Motor neuron (in vitro differentiated cells): ENCODE measurements around the gene ELP1. TPM values are rescaled to one million over a fixed set of nuclear protein-coding genes. Genes with fewer than 3 reads are reported as not detected.
"Not testable (repeated sequence)": the region's sequence is repeated elsewhere in the genome, so short reads cannot be mapped to it uniquely, and the experiment has no call there.

Source experiments
- ATAC-seq, 8 experiments: fragments of 200-7000 bp; cut with Tn5 transposase; replicated peaks in 6 of 8; 2 replicates each; pipeline ENCODE4 v1.8.0; 2021; ENCODE audit warnings: mild to moderate bottlenecking in 8 of 8, moderate library complexity in 8 of 8
- H3K27ac ChIP-seq, 2 donors: fragments of 250-450 bp; sonication (Bioruptor Pico); 2 replicates each; pipeline ENCODE4 v1.9.0; 2021; ENCODE audit warnings: antibody characterized with exemption in 2 of 2, mild to moderate bottlenecking in 2 of 2, moderate library complexity in 1 of 2
- H3K4me1 ChIP-seq, 2 donors: fragments of 250-450 bp; sonication (Bioruptor Pico); replicated peaks in 1 of 2; 2 replicates each; pipeline ENCODE4 v1.6.1; 2021; ENCODE audit warnings: antibody characterized with exemption in 2 of 2, mild to moderate bottlenecking in 2 of 2, moderate library complexity in 1 of 2
- H3K4me3 ChIP-seq, 5 donors: fragments of 250-450 bp; sonication (Bioruptor Pico); 2 replicates each; pipeline ENCODE4 v1.9.0; 2021; ENCODE audit warnings: antibody characterized with exemption in 5 of 5, mild to moderate bottlenecking in 5 of 5, moderate library complexity in 4 of 5
- WGBS, 10 experiments: fragments of 450-650 bp; shearing (Covaris generic); methylation state at CpG; one replicate each; pipeline ENCODE4 v1.0.0; 2022; 5-methylcytosine and 5-hydroxymethylcytosine counted together
- in situ Hi-C, 9 experiments: fragments of 400-800 bp; cut with MboI; loops; one replicate each; pipeline ENCODE4 v1.15.0; 2021; ENCODE audit warnings: low sequenced_read_pairs in 9 of 9, low pct_unique_long_range_greater_than_20kb in 2 of 9; ENCODE audit not compliant: unreplicated experiment in 9 of 9
- total RNA-seq, 8 experiments: library from RNA; unstranded; fragments of 300-600 nt; gene quantifications; 2 replicates each; pipeline versions ENCODE4 v1.2.3 to v1.2.4, GENCODE V29; 2022

Gene ELP1
- total RNA-seq, 8 experiments from 2014 or later, result 22.8 to 50.4 (median 36.2) TPM

- no peaks in the 10 kb centered on the region for H3K4me1 ChIP-seq
- WGBS, 10 experiments, result 73 to 100% (median 90%) methylated on average over 1 to 3 of the region's 3 CpGs; no CpG with 5 or more reads in 6 of the 10 experiments
- in situ Hi-C loops, result loop anchor here in 1 of 9 experiments (25.0 kb wide), 1 partner anchor 92 kb away; no protein-coding TSS in a partner anchor
- no peak overlapping the region for H3K27ac ChIP-seq
- ATAC-seq, result no peak
- H3K4me3 ChIP-seq, result no peak overlapping the region
Observed at GRCh38 chr9:108854094-108854493, 79.8 kb downstream of the ELP1 start.

- no peak for ATAC-seq
- H3K4me1 ChIP-seq, result no peaks in the 10 kb centered on the region
- H3K4me3 ChIP-seq, result no peak overlapping the region
- H3K27ac ChIP-seq, result no peak overlapping the region
- 8 to 25% (median 23%) methylated on average over 1 of the region's 1 CpG; no CpG with 5 or more reads in 6 of the 10 experiments for WGBS, 10 experiments
- in situ Hi-C loops, result loop anchor here in 1 of 9 experiments (25.0 kb wide), 1 partner anchor 90 kb away; no protein-coding TSS in a partner anchor
Observed at GRCh38 chr9:108852079-108852478, 81.8 kb downstream of the ELP1 start.

DNA sequence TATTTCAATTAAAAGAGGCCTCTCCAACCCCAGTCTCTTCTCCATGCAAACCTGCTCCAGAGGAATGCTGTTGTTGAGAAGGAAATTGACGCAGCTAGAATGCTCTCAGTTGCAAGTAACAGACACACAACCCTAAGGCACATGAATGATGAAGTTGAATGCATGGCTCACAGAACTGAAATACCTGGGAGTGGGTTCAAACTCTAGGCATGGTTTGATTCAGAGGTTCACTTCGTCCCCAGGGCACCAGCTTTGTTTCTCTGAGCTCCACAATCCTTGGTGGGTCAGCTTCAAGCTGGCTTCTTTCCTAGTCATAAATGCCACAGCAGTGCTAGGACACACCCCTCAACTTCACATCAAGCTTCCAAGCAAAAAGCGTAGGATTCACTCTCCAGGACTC is 82.8 kb downstream of the ELP1 start:
- ATAC-seq, result no peak
- no peaks in the 10 kb centered on the region for H3K4me1 ChIP-seq
- in situ Hi-C loops, result loop anchor here in 1 of 9 experiments (25.0 kb wide), 1 partner anchor 89 kb away; no protein-coding TSS in a partner anchor
- no peak overlapping the region for H3K4me3 ChIP-seq
- H3K27ac ChIP-seq, result no peak overlapping the region
- WGBS, 10 experiments, result 52 to 100% (median 80%) methylated on average over 1 to 2 of the region's 3 CpGs; no CpG with 5 or more reads in 3 of the 10 experiments

DNA sequence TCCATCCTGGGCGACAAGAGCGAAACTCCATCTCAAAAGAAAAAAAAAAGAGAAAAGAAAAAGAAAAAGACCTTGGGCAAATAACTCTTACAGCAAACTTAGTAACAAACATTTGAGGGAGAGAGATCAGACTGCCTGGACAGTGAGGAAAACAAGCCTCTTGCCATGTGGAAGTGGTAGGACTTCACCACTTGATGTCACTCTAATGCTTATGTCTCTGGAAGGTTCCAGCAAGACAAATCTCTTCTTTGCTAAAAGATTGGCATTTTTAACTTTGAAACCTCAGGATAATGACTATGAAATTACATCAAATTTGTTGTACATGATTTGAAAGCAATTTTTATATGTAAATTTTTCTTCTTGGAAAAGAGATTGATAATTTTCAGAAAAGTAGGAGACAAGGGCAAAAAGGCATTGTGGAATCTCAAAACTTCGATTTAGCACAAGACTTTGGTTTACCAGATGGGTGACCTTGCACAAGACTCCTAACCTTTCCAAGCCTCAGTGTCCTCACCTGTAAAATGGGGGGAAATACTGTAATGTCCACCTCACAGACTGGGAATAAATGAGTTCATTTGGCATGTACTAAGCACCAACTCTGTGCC is 83.5 kb downstream of the ELP1 start:
- H3K4me3 ChIP-seq, result no peak overlapping the region
- in situ Hi-C loops, result loop anchor here in 1 of 9 experiments (25.0 kb wide), 1 partner anchor 88 kb away; no protein-coding TSS in a partner anchor
- ATAC-seq, result peak in 2 of 8 experiments; percentile 31 to 40
- H3K4me1 ChIP-seq, result no peaks in the 10 kb centered on the region
- no peak overlapping the region for H3K27ac ChIP-seq
- 0 to 100% (median 88%) methylated on average over 1 to 3 of the region's 3 CpGs; no CpG with 5 or more reads in 2 of the 10 experiments for WGBS, 10 experiments

GRCh38 chr9:108848296-108848695 is 85.6 kb downstream of the ELP1 start:
- H3K4me3 ChIP-seq, in situ Hi-C loops, H3K4me1 ChIP-seq, H3K27ac ChIP-seq: not testable (repeated sequence)
- WGBS, 10 experiments, result 40 to 100% (median 84%) methylated on average over 1 to 5 of the region's 8 CpGs; no CpG with 5 or more reads in 6 of the 10 experiments
- ATAC-seq, result peak in 1 of 8 experiments; percentile 3

DNA sequence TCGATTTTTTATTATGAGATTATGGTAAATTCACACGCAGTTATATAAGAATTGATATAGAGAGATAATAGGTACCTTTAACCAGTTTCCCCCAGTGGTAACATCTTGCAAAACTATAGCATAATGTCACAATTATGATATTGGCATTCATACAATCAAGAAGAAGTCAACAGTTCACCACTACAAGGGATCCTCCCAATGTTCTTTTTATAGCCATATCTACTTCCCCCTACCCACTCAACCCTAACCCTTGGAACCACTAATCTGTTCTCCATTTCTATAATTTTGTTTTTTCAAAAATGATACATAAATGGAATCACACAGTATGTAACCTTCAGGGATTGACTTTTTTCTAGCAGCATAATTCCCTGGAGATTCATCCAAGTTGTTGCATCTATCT is 88.0 kb downstream of the ELP1 start:
- no peak overlapping the region for H3K4me3 ChIP-seq
- 21 to 83% (median 64%) methylated on average over 1 to 2 of the region's 2 CpGs; no CpG with 5 or more reads in 1 of the 10 experiments for WGBS, 10 experiments
- in situ Hi-C loops, result no loop called here
- no peaks in the 10 kb centered on the region for H3K4me1 ChIP-seq
- H3K27ac ChIP-seq, result no peak overlapping the region
- no peak for ATAC-seq

GRCh38 chr9:108845507-108845906 is 88.4 kb downstream of the ELP1 start:
- WGBS, 10 experiments, result 48 to 90% (median 83%) methylated on average over 1 to 5 of the region's 5 CpGs; no CpG with 5 or more reads in 2 of the 10 experiments
- in situ Hi-C loops, result no loop called here
- Histone ChIP-seq H3K4me1 (no peaks in the 10 kb centered on the region), H3K27ac (no peak overlapping the region), H3K4me3 (no peak overlapping the region)
- peak in 1 of 8 experiments; percentile 65 for ATAC-seq

GRCh38 chr9:108844856-108845255 is 89.1 kb downstream of the ELP1 start:
- WGBS, 10 experiments, result 8 to 83% (median 68%) methylated on average over 1 to 2 of the region's 2 CpGs
- no peak overlapping the region for H3K4me3 ChIP-seq
- ATAC-seq, result peak in 4 of 8 experiments; percentile 10 to 63 (median 38)
- H3K27ac ChIP-seq, result no peak overlapping the region
- in situ Hi-C loops, result no loop called here
- H3K4me1 ChIP-seq, result no peaks in the 10 kb centered on the region

DNA sequence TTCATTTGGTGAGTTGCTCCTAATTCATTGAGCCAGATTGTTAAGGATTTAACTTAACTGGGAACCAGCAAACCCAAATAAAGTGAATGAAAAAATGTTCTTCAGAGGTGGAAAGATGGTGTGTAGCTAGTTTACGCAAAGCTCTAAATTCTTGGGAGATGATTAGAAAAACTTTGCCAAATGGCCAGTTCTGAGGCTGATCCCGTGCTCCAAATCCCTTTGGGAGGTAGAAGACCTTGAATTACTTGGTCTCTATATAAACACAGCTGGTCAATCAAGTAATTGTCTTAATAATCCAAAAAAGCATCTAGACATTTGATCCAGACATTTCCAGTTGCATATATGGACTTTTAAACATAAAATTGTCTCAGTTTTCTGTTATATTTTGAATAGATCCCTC is 89.5 kb downstream of the ELP1 start:
- ATAC-seq, result no peak

GRCh38 chr9:108842610-108843295 is 91.2 kb downstream of the ELP1 start:
- Histone ChIP-seq H3K27ac (no peak overlapping the region), H3K4me1 (no peaks in the 10 kb centered on the region), H3K4me3 (no peak overlapping the region)
- 40 to 92% (median 80%) methylated on average over 1 to 13 of the region's 16 CpGs; no CpG with 5 or more reads in 1 of the 10 experiments for WGBS, 10 experiments
- no peak for ATAC-seq
- in situ Hi-C loops, result no loop called here

More for the DNA sequence above, 89.5 kb downstream of the ELP1 start:
- in situ Hi-C loops, result no loop called here
- WGBS, 10 experiments, result 33 to 100% (median 60%) methylated on average over 1 to 2 of the region's 2 CpGs; no CpG with 5 or more reads in 1 of the 10 experiments
- H3K4me1 ChIP-seq, result no peaks in the 10 kb centered on the region
- H3K27ac ChIP-seq, result no peak overlapping the region
- no peak overlapping the region for H3K4me3 ChIP-seq

GRCh38 chr9:108839561-108839960 is 94.4 kb downstream of the ELP1 start:
- H3K4me1 ChIP-seq, H3K27ac ChIP-seq, ATAC-seq, in situ Hi-C loops, H3K4me3 ChIP-seq: not testable (repeated sequence)
- WGBS, 10 experiments, result 27 to 90% (median 70%) methylated on average over 2 to 5 of the region's 5 CpGs

DNA sequence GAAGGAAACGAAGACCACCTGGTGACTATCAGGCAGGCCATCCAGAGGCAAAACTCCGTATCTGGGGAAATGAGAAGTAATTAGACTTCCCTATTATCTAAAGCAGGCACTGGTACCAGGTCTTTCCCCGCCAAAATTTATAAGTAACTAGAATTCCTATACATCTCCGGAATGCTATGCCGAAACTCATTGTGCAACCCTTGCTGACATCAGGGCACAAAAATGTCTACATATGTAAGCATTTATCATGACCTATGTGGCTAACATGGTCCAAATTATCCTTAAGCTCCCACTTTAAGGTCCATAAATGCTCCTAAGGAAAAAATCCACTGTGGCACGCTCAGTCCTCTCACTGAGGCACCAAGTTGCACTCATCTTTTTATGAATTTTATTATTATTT is 95.9 kb downstream of the ELP1 start:
- H3K4me1 ChIP-seq, result no peaks in the 10 kb centered on the region
- WGBS, 10 experiments, result 0 to 100% (median 81%) methylated on average over 1 to 6 of the region's 6 CpGs
- no peak for ATAC-seq
- H3K4me3 ChIP-seq, result no peak overlapping the region
- no peak overlapping the region for H3K27ac ChIP-seq
- in situ Hi-C loops, result no loop called here

- Histone ChIP-seq H3K27ac (no peak overlapping the region), H3K4me3 (no peak overlapping the region), H3K4me1 (no peaks in the 10 kb centered on the region)
- no peak for ATAC-seq
- WGBS, 10 experiments, result 27 to 88% (median 67%) methylated on average over 1 to 4 of the region's 4 CpGs; no CpG with 5 or more reads in 1 of the 10 experiments
- in situ Hi-C loops, result no loop called here
Observed at GRCh38 chr9:108837530-108837929, 96.4 kb downstream of the ELP1 start.
